CD4-positive, CD25-positive, alpha-beta regulatory T cell (primary cell): ENCODE data around the gene ATP1A3. TPM values are rescaled to one million over a fixed set of nuclear protein-coding genes. Genes with fewer than 3 reads are reported as not detected.
A peak's percentile ranks its signal among the peaks of the same experiment; 100 is the strongest.
"Not testable (repeated sequence)": the region's sequence is repeated elsewhere in the genome, so short reads cannot be mapped to it uniquely, and the experiment has no call there.

Experiments used
- ATAC-seq, 2 donors: fragments of 150-1000 bp; cut with Tn5 transposase; one replicate each; pipeline ENCODE4 v1.10.0; 2021; ENCODE audit warnings: low read depth in 2 of 2, moderate number of reproducible peaks in 2 of 2, moderate library complexity in 1 of 2
- DNase-seq, 3 donors: peaks; one replicate each; pipeline versions ENCODE4 v3.0.0 to v3.0.0-alpha.2; 2012 to 2022; ENCODE audit warnings: mixed read lengths in 1 of 3
- H3K27ac ChIP-seq: one replicate; pipeline ENCODE4 v1.7.0; 2013; ENCODE audit warnings: mild to moderate bottlenecking, low read length; ENCODE audit not compliant: insufficient read depth, poor library complexity, severe bottlenecking
- H3K27me3 ChIP-seq: one replicate; pipeline ENCODE4 v1.7.0; 2013; ENCODE audit warnings: low read length; ENCODE audit not compliant: control insufficient read depth, insufficient read depth
- H3K36me3 ChIP-seq: one replicate; pipeline ENCODE4 v1.7.0; 2013; ENCODE audit warnings: mild to moderate bottlenecking, low read length, moderate library complexity; ENCODE audit not compliant: control insufficient read depth, insufficient read depth
- H3K4me1 ChIP-seq: 2 replicates; pipeline ENCODE4 v1.7.0; 2013; ENCODE audit warnings: mild to moderate bottlenecking, low read length; ENCODE audit not compliant: insufficient read depth, control insufficient read depth, poor library complexity, severe bottlenecking
- H3K4me3 ChIP-seq: one replicate; pipeline ENCODE4 v1.7.0; 2013; ENCODE audit warnings: low read depth, mild to moderate bottlenecking, low read length, moderate library complexity
- H3K9me3 ChIP-seq, 2 experiments: 1 replicate in 1 of 2; 2 replicates in 1 of 2; pipeline ENCODE4 v1.7.0; 2013; ENCODE audit warnings: low read length in 2 of 2, mild to moderate bottlenecking in 1 of 2, moderate library complexity in 1 of 2; ENCODE audit not compliant: control insufficient read depth in 2 of 2
- H3K27ac Mint-ChIP-seq, 3 donors: one replicate each; pipeline ENCODE4 v1.8.0; 2020 to 2022; ENCODE audit warnings: mild to moderate bottlenecking in 3 of 3, mixed read lengths in 3 of 3, moderate library complexity in 2 of 3
- H3K27me3 Mint-ChIP-seq: one replicate; pipeline ENCODE4 v1.8.0; 2022; ENCODE audit warnings: mild to moderate bottlenecking, mixed read lengths
- H3K36me3 Mint-ChIP-seq: one replicate; pipeline ENCODE4 v1.8.0; 2020; ENCODE audit warnings: mixed read lengths
- H3K4me1 Mint-ChIP-seq, 4 donors: one replicate each; pipeline ENCODE4 v1.8.0; 2020 to 2022; ENCODE audit warnings: mixed read lengths in 4 of 4, mild to moderate bottlenecking in 1 of 4
- H3K4me3 Mint-ChIP-seq, 4 donors: one replicate each; pipeline ENCODE4 v1.8.0; 2020 to 2022; ENCODE audit warnings: mild to moderate bottlenecking in 4 of 4, mixed read lengths in 4 of 4, moderate library complexity in 3 of 4
- H3K9me3 Mint-ChIP-seq, 7 donors: one replicate each; pipeline ENCODE4 v1.8.0; 2020 to 2022; ENCODE audit warnings: mixed read lengths in 7 of 7, mild to moderate bottlenecking in 3 of 7, moderate library complexity in 2 of 7
- polyA plus RNA-seq, 4 donors: library from polyadenylated mRNA; unstranded; fragments of 300-500 nt; fragmentation: Illumina TruSeq; gene quantifications; one replicate each; pipeline ENCODE4 v1.2.3, GENCODE V29; 2021
- total RNA-seq: library from RNA; stranded (reverse); gene quantifications from one replicate; pipeline ENCODE4 v1.2.3, GENCODE V29; 2022

ATP1A3 gene
- total and polyA plus RNA-seq, 5 donors from 2014 or later, result 0.92 to 11.1 (median 1.9) TPM

- H3K9me3 ChIP-seq, result no peaks in the 10 kb centered on the region
- Mint-ChIP-seq H3K27ac (no peak overlapping the region), H3K36me3 (peaks cover 9% of the 10 kb centered on the region), H3K9me3 (peaks cover 0 to 6% (median 0%) of the 10 kb centered on the region in 7 donors), H3K4me3 (peak overlapping the region in 3 of 4 donors; percentile 16 to 89 (median 54)), H3K27me3 (peaks cover 46% of the 10 kb centered on the region), H3K4me1 (peaks cover 0 to 49% (median 16%) of the 10 kb centered on the region in 4 donors)
- peaks cover 32% of the 10 kb centered on the region for H3K4me1 ChIP-seq
- H3K36me3 ChIP-seq, result no peaks in the 10 kb centered on the region
- H3K27ac ChIP-seq, result no peak overlapping the region
- H3K27me3 ChIP-seq, result peaks cover 26% of the 10 kb centered on the region
- DNase-seq (no peak), ATAC-seq (no peak)
- H3K4me3 ChIP-seq, result no peak overlapping the region
Measured at GRCh38 chr19:41995959-41996797, 2.1 kb upstream of the ATP1A3 start.

- H3K9me3 ChIP-seq, result no peaks in the 10 kb centered on the region
- DNase-seq (no peak), ATAC-seq (no peak)
- H3K27me3 ChIP-seq, result peaks cover 21% of the 10 kb centered on the region
- peaks cover 32% of the 10 kb centered on the region for H3K4me1 ChIP-seq
- Mint-ChIP-seq H3K4me3 (peak overlapping the region; percentile 30 to 89 (median 75)), H3K36me3 (peaks cover 9% of the 10 kb centered on the region), H3K4me1 (peaks cover 0 to 49% (median 16%) of the 10 kb centered on the region in 4 donors), H3K9me3 (peaks cover 0 to 6% (median 0%) of the 10 kb centered on the region in 7 donors), H3K27ac (peak overlapping the region in 1 of 3 donors; percentile 7), H3K27me3 (peaks cover 40% of the 10 kb centered on the region)
- no peak overlapping the region for H3K4me3 ChIP-seq
- no peaks in the 10 kb centered on the region for H3K36me3 ChIP-seq
- no peak overlapping the region for H3K27ac ChIP-seq
Measured at GRCh38 chr19:41994994-41995958, 1.2 kb upstream of the ATP1A3 start.

- DNase-seq, result no peak
- peaks cover 6% of the 10 kb centered on the region for H3K36me3 Mint-ChIP-seq
- peak overlapping the region; percentile 30 to 89 (median 75) for H3K4me3 Mint-ChIP-seq
- H3K4me1 ChIP-seq, result peaks cover 32% of the 10 kb centered on the region
- H3K4me1 Mint-ChIP-seq, result peaks cover 0 to 47% (median 16%) of the 10 kb centered on the region in 4 donors
- H3K9me3 ChIP-seq, result no peaks in the 10 kb centered on the region
- H3K36me3 ChIP-seq, result no peaks in the 10 kb centered on the region
- H3K27me3 Mint-ChIP-seq, result peaks cover 33% of the 10 kb centered on the region
- no peak overlapping the region for H3K4me3 ChIP-seq
- peaks cover 0 to 6% (median 0%) of the 10 kb centered on the region in 7 donors for H3K9me3 Mint-ChIP-seq
- H3K27me3 ChIP-seq, result peaks cover 16% of the 10 kb centered on the region
- peak overlapping the region in 1 of 3 donors; percentile 7 for H3K27ac Mint-ChIP-seq
- peak in 1 of 2 donors; percentile 6 for ATAC-seq
- no peak overlapping the region for H3K27ac ChIP-seq
Measured at GRCh38 chr19:41994521-41994971, 516 bp upstream of the ATP1A3 start.

- peaks cover 19% of the 10 kb centered on the region for H3K4me1 ChIP-seq
- H3K27me3 ChIP-seq, result peaks cover 11% of the 10 kb centered on the region
- not testable (repeated sequence) for H3K4me3 ChIP-seq, DNase-seq, H3K9me3 ChIP-seq, ATAC-seq, H3K27ac ChIP-seq, H3K36me3 ChIP-seq, H3K9me3 Mint-ChIP-seq
- H3K27ac Mint-ChIP-seq, result peak overlapping the region in 1 of 3 donors; percentile 27
- H3K4me3 Mint-ChIP-seq, result peak overlapping the region in 1 of 4 donors; percentile 75
- H3K36me3 Mint-ChIP-seq, result peaks cover 11% of the 10 kb centered on the region
- peaks cover 0 to 32% (median 15%) of the 10 kb centered on the region in 4 donors for H3K4me1 Mint-ChIP-seq
- peaks cover 14% of the 10 kb centered on the region for H3K27me3 Mint-ChIP-seq
Measured at GRCh38 chr19:41991925-41992569, 2.0 kb downstream of the ATP1A3 start.

- no peak overlapping the region for H3K27ac Mint-ChIP-seq
Measured at GRCh38 chr19:41991025-41991424, 3.0 kb downstream of the ATP1A3 start.

GRCh38 chr19:41990615-41991014 is 3.4 kb downstream of the ATP1A3 start:
- Mint-ChIP-seq H3K4me1 (peaks cover 0 to 22% (median 9%) of the 10 kb centered on the region in 4 donors), H3K4me3 (no peak overlapping the region), H3K27me3 (peaks cover 5% of the 10 kb centered on the region), H3K9me3 (peaks cover 0 to 4% (median 0%) of the 10 kb centered on the region in 7 donors), H3K27ac (no peak overlapping the region), H3K36me3 (peaks cover 13% of the 10 kb centered on the region)
- Histone ChIP-seq H3K4me1 (peaks cover 19% of the 10 kb centered on the region), H3K27ac (no peak overlapping the region), H3K9me3 (no peaks in the 10 kb centered on the region), H3K36me3 (no peaks in the 10 kb centered on the region), H3K4me3 (no peak overlapping the region), H3K27me3 (peaks cover 6% of the 10 kb centered on the region)
- DNase-seq (no peak), ATAC-seq (no peak)

More at GRCh38 chr19:41991025-41991424, 3.0 kb downstream of the ATP1A3 start:
- Mint-ChIP-seq H3K4me3 (peak overlapping the region in 1 of 4 donors; percentile 59), H3K4me1 (peaks cover 0 to 22% (median 10%) of the 10 kb centered on the region in 4 donors), H3K9me3 (peaks cover 0 to 4% (median 0%) of the 10 kb centered on the region in 7 donors), H3K27me3 (peaks cover 5% of the 10 kb centered on the region), H3K36me3 (peaks cover 13% of the 10 kb centered on the region)
- Histone ChIP-seq H3K36me3 (no peaks in the 10 kb centered on the region), H3K27ac (no peak overlapping the region), H3K4me1 (peaks cover 19% of the 10 kb centered on the region), H3K27me3 (peaks cover 6% of the 10 kb centered on the region), H3K4me3 (no peak overlapping the region), H3K9me3 (no peaks in the 10 kb centered on the region)
- ATAC-seq (no peak), DNase-seq (no peak)

- Mint-ChIP-seq H3K4me3 (no peak overlapping the region), H3K27ac (no peak overlapping the region), H3K9me3 (peaks cover 0 to 2% (median 0%) of the 10 kb centered on the region in 7 donors), H3K4me1 (peaks cover 0 to 16% (median 6%) of the 10 kb centered on the region in 4 donors), H3K27me3 (peaks cover 5% of the 10 kb centered on the region), H3K36me3 (peaks cover 13% of the 10 kb centered on the region)
- peaks cover 19% of the 10 kb centered on the region for H3K4me1 ChIP-seq
- H3K36me3 ChIP-seq, result no peaks in the 10 kb centered on the region
- no peaks in the 10 kb centered on the region for H3K9me3 ChIP-seq
- DNase-seq (no peak), ATAC-seq (no peak)
- no peak overlapping the region for H3K4me3 ChIP-seq
- peaks cover 2% of the 10 kb centered on the region for H3K27me3 ChIP-seq
- no peak overlapping the region for H3K27ac ChIP-seq
Measured at GRCh38 chr19:41990028-41990427, 4.0 kb downstream of the ATP1A3 start.
